ENCODE results near the gene CHRNB4. TPM values are rescaled to one million over a fixed set of nuclear protein-coding genes. Genes with fewer than 3 reads are reported as not detected.

The CHRNB4 gene
- total and polyA plus RNA-seq, 10 donors: 0.07 to 1.1 (median 0.26) TPM

DNA sequence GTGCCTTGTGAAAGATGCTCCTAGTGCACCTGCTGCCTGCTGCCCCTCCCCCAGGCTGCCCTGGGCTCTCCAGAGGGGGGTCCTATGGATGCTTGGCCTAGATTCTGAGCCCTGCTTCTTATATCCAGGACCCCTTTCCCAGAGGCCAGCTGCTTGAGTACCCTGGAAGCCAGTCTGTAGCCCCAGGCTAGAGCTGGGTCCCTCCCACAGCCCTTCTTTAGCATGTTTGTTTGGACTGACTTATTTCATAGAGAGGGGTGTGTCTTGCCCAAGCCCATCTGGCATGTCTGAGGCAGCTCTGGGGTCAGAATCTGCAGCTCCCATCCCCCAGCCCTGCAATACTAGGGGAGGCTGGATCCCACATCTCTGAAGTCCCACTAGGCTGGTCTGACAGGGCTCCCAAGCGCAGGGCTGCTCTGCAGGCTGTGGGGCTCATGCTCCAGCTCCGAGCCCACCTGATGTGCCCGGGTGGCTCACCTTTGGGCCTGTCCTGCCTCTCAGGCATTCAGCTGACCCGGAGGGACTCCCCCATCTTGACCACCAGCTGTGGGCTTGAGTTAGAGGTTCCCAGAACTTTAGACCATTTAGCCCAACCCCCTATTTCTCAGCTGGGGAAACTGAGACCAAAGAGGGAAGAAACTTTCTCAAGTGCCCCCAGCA, 3.1 kb downstream of the CHRNB4 start:
- peaks cover 0 to 24% (median 10%) of the 10 kb centered on the region in 7 donors for H3K27me3 ChIP-seq (replicated peaks in 1 of 7)
- intact Hi-C loops (cut with DNase I; ENCODE audit: low total_unique reads): loop anchor here (5.0 kb wide), 1 partner anchor 69 kb away; no protein-coding TSS in a partner anchor
- WGBS, 5 donors: 45 to 88% (median 84%) methylated on average over 2 to 4 of the region's 4 CpGs
- DNase-seq: no peak
- H3K9me3 ChIP-seq: peaks cover 0 to 13% (median 8%) of the 10 kb centered on the region in 8 donors
- no peaks in the 10 kb centered on the region for H3K36me3 ChIP-seq
- no peak overlapping the region for H3K27ac ChIP-seq
- H3K4me1 ChIP-seq: peaks cover 0 to 19% (median 14%) of the 10 kb centered on the region in 6 donors
- TF ChIP-seq POLR2A (IDR thresholded peaks at IDR 0.05) (no peak), POLR2AphosphoS5 (IDR thresholded peaks at IDR 0.05) (no peak)
- TF ChIP-seq, protein P1, sequence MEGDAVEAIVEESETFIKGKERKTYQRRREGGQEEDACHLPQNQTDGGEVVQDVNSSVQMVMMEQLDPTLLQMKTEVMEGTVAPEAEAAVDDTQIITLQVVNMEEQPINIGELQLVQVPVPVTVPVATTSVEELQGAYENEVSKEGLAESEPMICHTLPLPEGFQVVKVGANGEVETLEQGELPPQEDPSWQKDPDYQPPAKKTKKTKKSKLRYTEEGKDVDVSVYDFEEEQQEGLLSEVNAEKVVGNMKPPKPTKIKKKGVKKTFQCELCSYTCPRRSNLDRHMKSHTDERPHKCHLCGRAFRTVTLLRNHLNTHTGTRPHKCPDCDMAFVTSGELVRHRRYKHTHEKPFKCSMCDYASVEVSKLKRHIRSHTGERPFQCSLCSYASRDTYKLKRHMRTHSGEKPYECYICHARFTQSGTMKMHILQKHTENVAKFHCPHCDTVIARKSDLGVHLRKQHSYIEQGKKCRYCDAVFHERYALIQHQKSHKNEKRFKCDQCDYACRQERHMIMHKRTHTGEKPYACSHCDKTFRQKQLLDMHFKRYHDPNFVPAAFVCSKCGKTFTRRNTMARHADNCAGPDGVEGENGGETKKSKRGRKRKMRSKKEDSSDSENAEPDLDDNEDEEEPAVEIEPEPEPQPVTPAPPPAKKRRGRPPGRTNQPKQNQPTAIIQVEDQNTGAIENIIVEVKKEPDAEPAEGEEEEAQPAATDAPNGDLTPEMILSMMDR (IDR thresholded peaks at IDR 0.05 in 8 of 11, conservative IDR thresholded peaks at IDR 0.05 in 3 of 11): no peak
- H3K4me3 ChIP-seq: no peak overlapping the region

DNA sequence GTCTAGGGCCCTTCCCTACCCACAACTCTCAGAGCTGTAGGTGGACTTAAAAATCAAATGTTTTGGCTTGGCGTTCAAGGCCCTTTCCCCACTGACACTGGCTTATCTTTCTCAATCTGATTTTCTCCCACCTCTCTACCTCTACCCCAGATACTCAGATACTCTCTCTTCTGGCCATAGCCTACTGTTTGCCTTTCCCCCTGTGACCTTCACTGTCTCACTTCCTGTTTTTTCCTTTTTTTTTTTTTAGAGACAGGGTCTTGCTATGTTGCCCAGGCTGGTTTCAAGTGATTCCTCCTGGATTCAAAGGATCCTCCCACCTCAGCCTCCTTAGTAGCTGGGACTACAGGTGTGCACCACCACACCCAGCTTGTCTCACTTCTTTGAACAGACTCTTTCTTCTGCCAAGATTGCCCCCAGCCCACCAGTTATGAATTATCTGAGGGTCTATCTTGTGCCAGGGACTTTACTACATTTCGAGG, 4.6 kb downstream of the CHRNB4 start:
- Histone ChIP-seq H3K27me3 (replicated peaks in 1 of 7) (peaks cover 0 to 19% (median 10%) of the 10 kb centered on the region in 7 donors), H3K4me3 (no peak overlapping the region), H3K36me3 (no peaks in the 10 kb centered on the region), H3K27ac (no peak overlapping the region), H3K9me3 (peaks cover 0 to 18% (median 8%) of the 10 kb centered on the region in 8 donors), H3K4me1 (peaks cover 0 to 14% (median 13%) of the 10 kb centered on the region in 6 donors)
- 77 to 91% (median 81%) methylated on average over 2 of the region's 2 CpGs for WGBS, 5 donors
- DNase-seq: no peak
- TF ChIP-seq, protein P1 (IDR thresholded peaks at IDR 0.05 in 8 of 11, conservative IDR thresholded peaks at IDR 0.05 in 3 of 11): no peak
- TF ChIP-seq POLR2A (IDR thresholded peaks at IDR 0.05): no peak
- TF ChIP-seq POLR2AphosphoS5 (IDR thresholded peaks at IDR 0.05): no peak
- intact Hi-C loops (cut with DNase I; ENCODE audit: low total_unique reads): loop anchor here (5.0 kb wide), 1 partner anchor 71 kb away; no protein-coding TSS in a partner anchor

DNA sequence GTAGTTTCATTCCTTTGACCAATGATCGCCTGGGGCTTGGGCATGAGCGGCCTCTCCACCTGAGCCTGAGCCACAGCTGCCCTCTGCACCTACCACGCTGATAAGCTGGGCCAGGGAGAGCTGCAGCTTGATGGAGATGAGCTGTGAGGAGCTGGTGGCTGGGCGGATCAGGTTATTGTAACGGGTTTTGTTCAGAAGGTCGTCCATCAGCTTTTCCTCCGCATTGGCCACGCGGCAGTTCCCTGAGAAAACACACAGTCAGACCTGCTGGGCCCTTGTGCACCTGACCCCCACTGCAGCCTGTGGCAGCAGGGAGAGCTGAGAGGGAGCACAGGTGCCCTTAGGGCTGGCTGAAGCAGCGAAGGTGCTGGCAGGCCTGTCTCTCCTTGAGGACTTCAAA, 5.7 kb downstream of the CHRNB4 start:
- WGBS, 5 donors: 87 to 92% (median 89%) methylated on average over 10 of the region's 10 CpGs
- Histone ChIP-seq H3K4me3 (no peak overlapping the region), H3K27ac (no peak overlapping the region), H3K4me1 (peaks cover 0 to 3% (median 2%) of the 10 kb centered on the region in 6 donors), H3K36me3 (no peaks in the 10 kb centered on the region), H3K9me3 (peaks cover 0 to 18% (median 8%) of the 10 kb centered on the region in 8 donors), H3K27me3 (replicated peaks in 1 of 7) (peaks cover 0 to 9% (median 0%) of the 10 kb centered on the region in 7 donors)
- TF ChIP-seq POLR2AphosphoS5 (IDR thresholded peaks at IDR 0.05) (no peak), POLR2A (IDR thresholded peaks at IDR 0.05) (no peak)
- TF ChIP-seq, protein P1 (IDR thresholded peaks at IDR 0.05 in 8 of 11, conservative IDR thresholded peaks at IDR 0.05 in 3 of 11): no peak
- no peak for DNase-seq
- intact Hi-C loops (cut with DNase I; ENCODE audit: low total_unique reads): loop anchor here (5.0 kb wide), 1 partner anchor 72 kb away; no protein-coding TSS in a partner anchor

Measured in spleen (tissue), 11 donors.